Measurements from ENCODE around the gene ME3.
"Not testable (repeated sequence)": the region's sequence is repeated elsewhere in the genome, so short reads cannot be mapped to it uniquely, and the experiment has no call there.

Gene ME3

GRCh38 chr11:86587264-86588193 is 84.9 kb downstream of the ME3 start:
- no peak for DNase-seq (ENCODE audit: low spot score)

GRCh38 chr11:86586307-86586706 is 86.1 kb downstream of the ME3 start:
- DNase-seq (ENCODE audit: low spot score), result no peak

- DNase-seq (ENCODE audit: low spot score), result no peak
Measured at GRCh38 chr11:86582898-86583297, 89.5 kb downstream of the ME3 start.

- DNase-seq (ENCODE audit: low spot score), result no peak
Measured at GRCh38 chr11:86580535-86580934, 91.9 kb downstream of the ME3 start.

GRCh38 chr11:86579406-86579731 is 93.0 kb downstream of the ME3 start:
- no peak for DNase-seq (ENCODE audit: low spot score)

- no peak for DNase-seq (ENCODE audit: low spot score)
Measured at GRCh38 chr11:86578727-86579405, 93.5 kb downstream of the ME3 start.

- no peak for DNase-seq (ENCODE audit: low spot score)
Measured at GRCh38 chr11:86577644-86578636, 94.5 kb downstream of the ME3 start.

GRCh38 chr11:86576946-86577624 is 95.3 kb downstream of the ME3 start:
- DNase-seq (ENCODE audit: low spot score), result no peak

- DNase-seq (ENCODE audit: low spot score), result no peak
Measured at GRCh38 chr11:86575927-86576326, 96.5 kb downstream of the ME3 start.

GRCh38 chr11:86575208-86575855 is 97.1 kb downstream of the ME3 start:
- DNase-seq (ENCODE audit: low spot score), result no peak

GRCh38 chr11:86574493-86575207 is 97.8 kb downstream of the ME3 start:
- DNase-seq (ENCODE audit: low spot score), result no peak

GRCh38 chr11:86571273-86571948 is 101.0 kb downstream of the ME3 start:
- DNase-seq (ENCODE audit: low spot score), result no peak

GRCh38 chr11:86570451-86570850 is 102.0 kb downstream of the ME3 start:
- DNase-seq (ENCODE audit: low spot score), result no peak

- no peak for DNase-seq (ENCODE audit: low spot score)
Measured at GRCh38 chr11:86570020-86570419, 102.4 kb downstream of the ME3 start.

- no peak for DNase-seq (ENCODE audit: low spot score)
Measured at GRCh38 chr11:86569109-86569508, 103.3 kb downstream of the ME3 start.

- no peak for DNase-seq (ENCODE audit: low spot score)
Measured at GRCh38 chr11:86565801-86566312, 106.6 kb downstream of the ME3 start.

- DNase-seq (ENCODE audit: low spot score), result no peak
Measured at GRCh38 chr11:86565388-86565787, 107.0 kb downstream of the ME3 start.

- not testable (repeated sequence) for DNase-seq (ENCODE audit: low spot score)
Measured at GRCh38 chr11:86562842-86563241, 109.6 kb downstream of the ME3 start.

- DNase-seq (ENCODE audit: low spot score), result no peak
Measured at GRCh38 chr11:86559311-86559945, 113.0 kb downstream of the ME3 start.

Data from hematopoietic multipotent progenitor cell treated with erythropoietin and hydrocortisone succinate and interleukin-3 and kit ligand, for 17 days (in vitro differentiated cells).